Peyer's patch (tissue), 4 donors: ENCODE measurements around the gene ARRDC4.

Experiments used
- CTCF ChIP-seq, 6 experiments: fragments of 450-650 bp in 4 of 6; fragments of 200-600 bp in 2 of 6; sonication (generic) in 1 of 6; IDR thresholded peaks; one replicate each; pipeline ENCODE4 v1.5.1; 2017 to 2019; ENCODE audit warnings: antibody characterized with exemption in 6 of 6, mild to moderate bottlenecking in 3 of 6, moderate library complexity in 1 of 6
- POLR2A ChIP-seq, 2 donors: fragments of 450-650 bp; IDR thresholded peaks; one replicate each; pipeline ENCODE4 v1.5.1; 2017; ENCODE audit warnings: antibody characterized with exemption in 2 of 2, mild to moderate bottlenecking in 2 of 2, moderate library complexity in 2 of 2

- no peak for TF ChIP-seq CTCF (IDR thresholded peaks at IDR 0.05)
- no peak for TF ChIP-seq POLR2A (IDR thresholded peaks at IDR 0.05)
Observed at GRCh38 chr15:98017150-98017964, 56.9 kb downstream of the ARRDC4 start.
